PFSK-1 (cell line): ENCODE data around the gene HSD3B2.

Experiments
- POLR2AphosphoS5 ChIP-seq: IDR thresholded peaks from 2 replicates; pipeline ENCODE4 v1.6.1; 2012; ENCODE audit warnings: low read depth, mild to moderate bottlenecking, control low read depth, low read length, moderate library complexity
- SIN3A ChIP-seq: IDR thresholded peaks from 2 replicates; pipeline ENCODE4 v1.6.1; 2012; ENCODE audit warnings: mild to moderate bottlenecking, low read length, moderate library complexity, borderline replicate concordance; ENCODE audit not compliant: insufficient read depth
- TF ChIP-seq, protein P1 (sequence below), 2 experiments: IDR thresholded peaks; 2 replicates each; pipeline versions ENCODE4 v1.6.1 to v1.8.0; 2011 to 2012; ENCODE audit warnings: low read depth in 2 of 2, low read length in 2 of 2, control low read depth in 1 of 2, inconsistent platforms in 1 of 2, mild to moderate bottlenecking in 1 of 2, moderate library complexity in 1 of 2; ENCODE audit not compliant: insufficient read depth in 1 of 2

DNA sequence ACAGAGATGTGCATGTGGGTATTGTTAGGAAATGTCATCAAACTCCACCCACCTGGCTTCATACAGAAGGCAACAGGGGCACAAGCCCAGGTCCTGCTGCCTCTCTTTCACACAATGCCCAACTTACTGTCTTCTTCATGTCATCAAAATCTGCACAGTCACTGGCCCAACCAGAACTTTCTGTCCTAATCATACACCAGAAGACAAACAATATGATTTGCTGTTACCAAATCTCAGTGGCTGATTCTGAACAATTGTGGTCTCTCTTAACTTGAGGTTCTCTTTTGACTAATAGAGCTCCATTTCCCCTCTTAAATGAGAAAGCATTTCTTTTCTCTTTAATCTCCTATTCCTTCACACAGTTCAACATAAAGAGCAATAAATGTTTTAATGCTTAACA, 7.7 kb downstream of the HSD3B2 start:
- TF ChIP-seq SIN3A: no peak
- TF ChIP-seq, protein P1, sequence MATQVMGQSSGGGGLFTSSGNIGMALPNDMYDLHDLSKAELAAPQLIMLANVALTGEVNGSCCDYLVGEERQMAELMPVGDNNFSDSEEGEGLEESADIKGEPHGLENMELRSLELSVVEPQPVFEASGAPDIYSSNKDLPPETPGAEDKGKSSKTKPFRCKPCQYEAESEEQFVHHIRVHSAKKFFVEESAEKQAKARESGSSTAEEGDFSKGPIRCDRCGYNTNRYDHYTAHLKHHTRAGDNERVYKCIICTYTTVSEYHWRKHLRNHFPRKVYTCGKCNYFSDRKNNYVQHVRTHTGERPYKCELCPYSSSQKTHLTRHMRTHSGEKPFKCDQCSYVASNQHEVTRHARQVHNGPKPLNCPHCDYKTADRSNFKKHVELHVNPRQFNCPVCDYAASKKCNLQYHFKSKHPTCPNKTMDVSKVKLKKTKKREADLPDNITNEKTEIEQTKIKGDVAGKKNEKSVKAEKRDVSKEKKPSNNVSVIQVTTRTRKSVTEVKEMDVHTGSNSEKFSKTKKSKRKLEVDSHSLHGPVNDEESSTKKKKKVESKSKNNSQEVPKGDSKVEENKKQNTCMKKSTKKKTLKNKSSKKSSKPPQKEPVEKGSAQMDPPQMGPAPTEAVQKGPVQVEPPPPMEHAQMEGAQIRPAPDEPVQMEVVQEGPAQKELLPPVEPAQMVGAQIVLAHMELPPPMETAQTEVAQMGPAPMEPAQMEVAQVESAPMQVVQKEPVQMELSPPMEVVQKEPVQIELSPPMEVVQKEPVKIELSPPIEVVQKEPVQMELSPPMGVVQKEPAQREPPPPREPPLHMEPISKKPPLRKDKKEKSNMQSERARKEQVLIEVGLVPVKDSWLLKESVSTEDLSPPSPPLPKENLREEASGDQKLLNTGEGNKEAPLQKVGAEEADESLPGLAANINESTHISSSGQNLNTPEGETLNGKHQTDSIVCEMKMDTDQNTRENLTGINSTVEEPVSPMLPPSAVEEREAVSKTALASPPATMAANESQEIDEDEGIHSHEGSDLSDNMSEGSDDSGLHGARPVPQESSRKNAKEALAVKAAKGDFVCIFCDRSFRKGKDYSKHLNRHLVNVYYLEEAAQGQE (IDR thresholded peaks at IDR 0.05; ENCODE audit: insufficient read depth in 1 of 2, low read depth in 2 of 2, low read length in 2 of 2): no peak
- TF ChIP-seq POLR2AphosphoS5: no peak
